Activated B cell treated with CpG ODN at 0.5 μM for 24 hours (primary cell): ENCODE results near the gene TP53BP1. TPM values are rescaled to one million over a fixed set of nuclear protein-coding genes. Genes with fewer than 3 reads are reported as not detected.
"Not testable (repeated sequence)": the region's sequence is repeated elsewhere in the genome, so short reads cannot be mapped to it uniquely, and the experiment has no call there.

Experiments used
- ATAC-seq: fragments of 200-7000 bp; cut with Tn5 transposase; one replicate; pipeline ENCODE4 v1.10.0; 2021; ENCODE audit warnings: low read depth, mild to moderate bottlenecking, moderate library complexity
- CTCF ChIA-PET: fragments of 350-600 bp; sonication (Branson Sonifier 250); formaldehyde crosslinking; loops from one replicate; lab custom pipeline; 2021; ENCODE audit warnings: antibody characterized with exemption; lab: Charles Lee
- POLR2A ChIA-PET: fragments of 350-600 bp; sonication (Branson Sonifier 250); formaldehyde crosslinking; loops from one replicate; lab custom pipeline; 2021; ENCODE audit warnings: antibody characterized with exemption; lab: Charles Lee
- DNase-seq: peaks from one replicate; pipeline ENCODE4 v3.0.0; 2022
- H3K27ac Mint-ChIP-seq: one replicate; pipeline ENCODE4 v1.8.0; 2020; ENCODE audit warnings: mixed read lengths
- H3K27me3 Mint-ChIP-seq: one replicate; pipeline ENCODE4 v1.8.0; 2021; ENCODE audit warnings: mixed read lengths
- H3K36me3 Mint-ChIP-seq: one replicate; pipeline ENCODE4 v1.8.0; 2021; ENCODE audit warnings: low read depth, mixed read lengths
- H3K4me1 Mint-ChIP-seq: one replicate; pipeline ENCODE4 v1.8.0; 2021; ENCODE audit warnings: mixed read lengths
- H3K4me3 Mint-ChIP-seq: one replicate; pipeline ENCODE4 v1.8.0; 2020; ENCODE audit warnings: mild to moderate bottlenecking, mixed read lengths
- H3K9me3 Mint-ChIP-seq: one replicate; pipeline ENCODE4 v1.8.0; 2020; ENCODE audit warnings: mixed read lengths
- intact Hi-C: fragments of 100-400 bp; cut with micrococcal nuclease; formaldehyde crosslinking; loops from one replicate; pipeline ENCODE4 v1.15.1; 2024
- total RNA-seq: library from RNA; stranded (reverse); gene quantifications from 2 replicates; pipeline ENCODE4 v1.2.3, GENCODE V29; 2022
- TF ChIP-seq, protein P1 (sequence below): fragments of 200-600 bp; IDR thresholded peaks from one replicate; pipeline ENCODE4 v1.8.0; 2022; ENCODE audit warnings: antibody characterized with exemption, mild to moderate bottlenecking

TP53BP1 gene
- total RNA-seq, 1 donor from 2014 or later, result 53.9 TPM

DNA sequence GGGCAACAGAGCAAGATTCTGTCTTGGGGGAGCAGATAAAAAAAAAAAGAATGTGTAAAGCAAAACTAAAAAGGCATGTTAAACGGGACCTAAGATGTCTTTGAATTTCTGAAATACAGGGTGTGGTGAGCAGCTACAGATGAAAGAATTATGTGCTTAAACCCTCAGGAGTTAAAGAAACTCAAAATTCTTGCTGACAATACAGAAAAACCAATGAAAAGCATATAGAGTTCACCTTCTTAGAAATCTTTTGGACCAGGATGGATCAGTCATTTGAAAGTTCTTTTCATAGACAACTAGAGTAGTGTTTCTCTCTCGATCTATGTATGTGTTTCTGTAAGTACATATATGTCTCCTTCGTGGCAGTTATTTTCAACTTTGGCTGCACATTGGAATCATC, 90.7 kb downstream of the TP53BP1 start:
- ATAC-seq, result no peak
- DNase-seq, result no peak
- Mint-ChIP-seq H3K4me3 (no peak overlapping the region), H3K27ac (no peak overlapping the region), H3K9me3 (no peaks in the 10 kb centered on the region), H3K27me3 (no peaks in the 10 kb centered on the region), H3K4me1 (no peaks in the 10 kb centered on the region), H3K36me3 (peaks cover 94% of the 10 kb centered on the region)
- TF ChIP-seq, protein P1, sequence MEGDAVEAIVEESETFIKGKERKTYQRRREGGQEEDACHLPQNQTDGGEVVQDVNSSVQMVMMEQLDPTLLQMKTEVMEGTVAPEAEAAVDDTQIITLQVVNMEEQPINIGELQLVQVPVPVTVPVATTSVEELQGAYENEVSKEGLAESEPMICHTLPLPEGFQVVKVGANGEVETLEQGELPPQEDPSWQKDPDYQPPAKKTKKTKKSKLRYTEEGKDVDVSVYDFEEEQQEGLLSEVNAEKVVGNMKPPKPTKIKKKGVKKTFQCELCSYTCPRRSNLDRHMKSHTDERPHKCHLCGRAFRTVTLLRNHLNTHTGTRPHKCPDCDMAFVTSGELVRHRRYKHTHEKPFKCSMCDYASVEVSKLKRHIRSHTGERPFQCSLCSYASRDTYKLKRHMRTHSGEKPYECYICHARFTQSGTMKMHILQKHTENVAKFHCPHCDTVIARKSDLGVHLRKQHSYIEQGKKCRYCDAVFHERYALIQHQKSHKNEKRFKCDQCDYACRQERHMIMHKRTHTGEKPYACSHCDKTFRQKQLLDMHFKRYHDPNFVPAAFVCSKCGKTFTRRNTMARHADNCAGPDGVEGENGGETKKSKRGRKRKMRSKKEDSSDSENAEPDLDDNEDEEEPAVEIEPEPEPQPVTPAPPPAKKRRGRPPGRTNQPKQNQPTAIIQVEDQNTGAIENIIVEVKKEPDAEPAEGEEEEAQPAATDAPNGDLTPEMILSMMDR, result no peak
- CTCF ChIA-PET, result no interaction called here
- POLR2A ChIA-PET, result no interaction called here
- intact Hi-C loops, result no loop called here

DNA sequence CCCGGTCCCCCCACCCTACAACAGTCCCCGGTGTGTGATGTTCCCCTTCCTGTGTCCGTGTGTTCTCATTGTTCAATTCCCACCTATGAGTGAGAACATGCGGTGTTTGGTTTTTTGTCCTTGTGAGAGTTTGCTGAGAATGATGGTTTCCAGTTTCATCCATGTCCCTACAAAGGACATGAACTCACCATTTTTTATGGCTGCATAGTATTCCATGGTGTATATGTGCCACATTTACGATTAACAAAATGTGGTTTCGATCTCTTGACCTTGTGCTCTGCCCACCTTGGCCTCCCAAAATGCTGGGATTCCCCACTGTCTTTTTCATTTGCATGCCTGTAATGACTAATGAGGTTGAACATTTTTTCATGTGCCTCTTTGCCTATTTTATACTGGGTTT, 99.4 kb downstream of the TP53BP1 start:
- ATAC-seq, H3K27ac Mint-ChIP-seq, intact Hi-C loops, H3K9me3 Mint-ChIP-seq, H3K4me3 Mint-ChIP-seq, DNase-seq, CTCF ChIA-PET, H3K27me3 Mint-ChIP-seq, H3K4me1 Mint-ChIP-seq: not testable (repeated sequence)
- POLR2A ChIA-PET, result interaction anchor here (0.7 kb wide), 1 partner anchor 15 kb away, joined by 4 read pairs; no protein-coding TSS in a partner anchor
- peaks cover 76% of the 10 kb centered on the region for H3K36me3 Mint-ChIP-seq

DNA sequence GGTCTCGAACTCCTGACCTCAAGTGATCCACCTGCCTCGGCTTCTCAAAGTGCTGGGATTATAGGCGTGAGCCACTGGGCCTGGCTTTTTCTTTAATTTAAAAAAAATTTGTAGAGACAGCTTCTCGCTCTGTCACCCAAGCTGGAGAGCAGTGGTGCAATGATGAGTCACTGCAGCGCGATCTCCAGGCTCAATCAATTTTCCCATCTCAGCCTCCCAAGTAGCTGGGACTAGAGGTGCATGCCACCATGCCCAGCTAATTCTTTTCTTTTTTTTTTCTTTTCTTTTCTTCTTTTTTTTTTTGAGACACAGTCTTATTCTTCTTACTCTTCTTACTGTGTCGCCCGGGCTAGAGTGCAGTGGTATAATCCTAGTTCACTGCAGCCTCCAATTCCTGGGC, 102.2 kb downstream of the TP53BP1 start:
- Mint-ChIP-seq H3K27me3 (no peaks in the 10 kb centered on the region), H3K4me1 (no peaks in the 10 kb centered on the region), H3K4me3 (no peak overlapping the region), H3K36me3 (peaks cover 73% of the 10 kb centered on the region), H3K27ac (no peak overlapping the region), H3K9me3 (no peaks in the 10 kb centered on the region)
- no peak for ATAC-seq
- DNase-seq, result no peak
- TF ChIP-seq, protein P1, result no peak
- intact Hi-C loops, result no loop called here
- ChIA-PET POLR2A (interaction anchor here (0.7 kb wide), 1 partner anchor 1796 kb away, joined by 3 read pairs; no protein-coding TSS in a partner anchor), CTCF (no interaction called here)

DNA sequence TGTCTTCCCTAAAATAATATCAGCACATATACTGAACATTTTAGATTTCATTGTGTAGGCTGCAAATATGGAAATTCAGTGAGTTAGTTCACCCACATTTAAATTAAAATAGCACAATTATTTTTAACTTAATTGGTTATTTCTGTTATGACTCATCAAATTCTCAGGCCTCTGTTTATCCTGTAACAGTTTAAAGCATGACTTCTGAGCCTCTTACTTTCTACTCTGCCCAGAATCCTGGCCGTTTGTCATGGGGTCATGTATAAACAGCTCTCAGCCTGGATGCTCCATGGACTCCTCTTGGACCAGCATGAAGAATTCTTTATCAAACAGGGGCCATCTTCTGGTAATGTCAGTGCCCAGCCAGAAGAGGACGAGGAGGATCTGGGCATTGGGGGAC, 109.9 kb downstream of the TP53BP1 start:
- Mint-ChIP-seq H3K9me3 (no peaks in the 10 kb centered on the region), H3K27ac (no peak overlapping the region), H3K4me3 (no peak overlapping the region), H3K4me1 (no peaks in the 10 kb centered on the region), H3K27me3 (no peaks in the 10 kb centered on the region), H3K36me3 (peaks cover 81% of the 10 kb centered on the region)
- TF ChIP-seq, protein P1, result no peak
- ATAC-seq (no peak), DNase-seq (no peak)
- ChIA-PET POLR2A (no interaction called here), CTCF (no interaction called here)
- intact Hi-C loops, result no loop called here

DNA sequence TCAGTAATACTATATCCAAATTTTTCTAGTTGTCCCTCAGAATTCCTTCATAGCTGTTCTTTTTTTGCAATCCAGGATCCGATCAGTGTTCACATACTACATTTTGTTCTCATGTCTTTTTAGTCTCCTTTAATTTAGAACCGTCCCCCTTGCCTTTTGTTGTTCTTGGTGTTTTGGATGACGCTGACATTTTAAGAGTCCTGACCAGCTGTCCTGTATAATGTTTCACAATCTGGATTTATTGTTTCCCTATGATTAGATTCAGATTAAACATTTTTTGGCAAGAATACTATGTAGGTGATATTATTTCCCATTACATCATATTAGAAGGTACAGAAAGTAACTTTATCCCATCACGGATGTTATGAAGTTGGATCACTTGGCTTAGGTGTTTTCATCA, 110.6 kb downstream of the TP53BP1 start:
- POLR2A ChIA-PET, result no interaction called here
- peaks cover 81% of the 10 kb centered on the region for H3K36me3 Mint-ChIP-seq
- TF ChIP-seq, protein P1, result no peak

DNA sequence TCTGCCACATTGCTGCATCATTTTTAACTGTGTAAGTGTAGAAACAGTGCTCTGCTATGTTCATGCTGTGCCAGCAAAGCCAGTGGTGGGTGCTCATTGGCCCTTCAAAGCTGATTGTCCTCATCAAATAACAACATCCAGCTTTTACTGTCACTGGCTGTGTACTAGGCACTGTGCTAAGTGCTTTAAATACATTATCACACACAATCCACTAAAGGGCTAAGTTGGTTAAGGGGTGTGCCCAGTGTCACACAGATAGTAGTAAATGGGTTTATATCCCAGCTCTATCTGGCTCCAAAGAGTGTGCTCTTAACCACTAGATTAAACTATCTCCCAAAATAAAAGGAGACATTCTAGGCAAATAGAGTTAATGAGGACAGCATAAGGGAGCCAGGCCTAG, 114.4 kb downstream of the TP53BP1 start:
- H3K4me1 Mint-ChIP-seq, result peaks cover 7% of the 10 kb centered on the region
- CTCF ChIA-PET, result no interaction called here
- DNase-seq, result no peak
- no peak overlapping the region for H3K27ac Mint-ChIP-seq
- intact Hi-C loops, result loop anchor here (10.0 kb wide), 1 partner anchor 884 kb away; the partner anchor contains the start of genes SNAP23 and ZNF106
- TF ChIP-seq, protein P1, result no peak
- no peak overlapping the region for H3K4me3 Mint-ChIP-seq
- H3K27me3 Mint-ChIP-seq, result no peaks in the 10 kb centered on the region
- no peak for ATAC-seq
- POLR2A ChIA-PET, result interaction anchor here (0.6 kb wide), 1 partner anchor 15 kb away, joined by 4 read pairs; no protein-coding TSS in a partner anchor
- H3K36me3 Mint-ChIP-seq, result peaks cover 57% of the 10 kb centered on the region
- no peaks in the 10 kb centered on the region for H3K9me3 Mint-ChIP-seq

More for the DNA sequence above, 110.6 kb downstream of the TP53BP1 start:
- Mint-ChIP-seq H3K4me1 (no peaks in the 10 kb centered on the region), H3K27me3 (no peaks in the 10 kb centered on the region), H3K27ac (no peak overlapping the region), H3K9me3 (no peaks in the 10 kb centered on the region), H3K4me3 (no peak overlapping the region)
- DNase-seq, result no peak
- CTCF ChIA-PET, result no interaction called here
- no peak for ATAC-seq
- intact Hi-C loops, result no loop called here
